ENCODE data around the gene CTCFL. TPM values are rescaled to one million over a fixed set of nuclear protein-coding genes. Genes with fewer than 3 reads are reported as not detected.

Gene CTCFL
- total RNA-seq, 1 donor from 2014 or later = not detected

GRCh38 chr20:57552471-57552870, 27.5 kb upstream of the CTCFL start:
- no peak overlapping the region for H3K4me3 ChIP-seq
- no peaks in the 10 kb centered on the region for H3K36me3 ChIP-seq
- H3K27me3 ChIP-seq = peaks cover 6% of the 10 kb centered on the region
- intact Hi-C loops (cut with DNase I) = no loop called here
- no peaks in the 10 kb centered on the region for H3K4me1 ChIP-seq
- DNase-seq (no peak), ATAC-seq (no peak)
- H3K27ac ChIP-seq = no peak overlapping the region
- no peaks in the 10 kb centered on the region for H3K9me3 ChIP-seq
- TF ChIP-seq CTCF (IDR thresholded peaks at IDR 0.05) = no peak

- Histone ChIP-seq H3K27ac (no peak overlapping the region), H3K4me3 (no peak overlapping the region), H3K27me3 (no peaks in the 10 kb centered on the region), H3K9me3 (no peaks in the 10 kb centered on the region), H3K4me1 (peaks cover 3% of the 10 kb centered on the region), H3K36me3 (no peaks in the 10 kb centered on the region)
- ATAC-seq (no peak), DNase-seq (no peak)
- intact Hi-C loops (cut with DNase I) = no loop called here
- TF ChIP-seq CTCF (IDR thresholded peaks at IDR 0.05) = no peak
Measured at GRCh38 chr20:57548177-57549058, 23.5 kb upstream of the CTCFL start.

GRCh38 chr20:57546956-57547649, 22.2 kb upstream of the CTCFL start:
- no peak for TF ChIP-seq CTCF (IDR thresholded peaks at IDR 0.05)
- H3K4me1 ChIP-seq = peaks cover 3% of the 10 kb centered on the region
- ATAC-seq (peak; percentile 50), DNase-seq (no peak)
- intact Hi-C loops (cut with DNase I) = no loop called here
- H3K9me3 ChIP-seq = no peaks in the 10 kb centered on the region
- H3K36me3 ChIP-seq = no peaks in the 10 kb centered on the region
- no peak overlapping the region for H3K27ac ChIP-seq
- no peak overlapping the region for H3K4me3 ChIP-seq
- no peaks in the 10 kb centered on the region for H3K27me3 ChIP-seq

GRCh38 chr20:57545927-57546662, 21.2 kb upstream of the CTCFL start:
- Histone ChIP-seq H3K27me3 (no peaks in the 10 kb centered on the region), H3K27ac (peak overlapping the region; percentile 63), H3K36me3 (no peaks in the 10 kb centered on the region), H3K4me3 (no peak overlapping the region), H3K4me1 (peaks cover 3% of the 10 kb centered on the region), H3K9me3 (no peaks in the 10 kb centered on the region)
- intact Hi-C loops (cut with DNase I) = no loop called here
- TF ChIP-seq CTCF (IDR thresholded peaks at IDR 0.05) = no peak
- DNase-seq = no peak
- no peak for ATAC-seq

- no peaks in the 10 kb centered on the region for H3K36me3 ChIP-seq
- H3K27me3 ChIP-seq = peaks cover 5% of the 10 kb centered on the region
- H3K27ac ChIP-seq = peak overlapping the region; percentile 63
- ATAC-seq = peak; percentile 38
- no peak for TF ChIP-seq CTCF (IDR thresholded peaks at IDR 0.05)
- no peaks in the 10 kb centered on the region for H3K9me3 ChIP-seq
- DNase-seq = no peak
- H3K4me1 ChIP-seq = peaks cover 3% of the 10 kb centered on the region
- no peak overlapping the region for H3K4me3 ChIP-seq
- intact Hi-C loops (cut with DNase I) = no loop called here
Measured at GRCh38 chr20:57544838-57545564, 20.1 kb upstream of the CTCFL start.
